Fibroblast of lung (primary cell): ENCODE results near the gene TAGAP. TPM values are rescaled to one million over a fixed set of nuclear protein-coding genes. Genes with fewer than 3 reads are reported as not detected.

ENCODE experiments used
- DNase-seq, 2 donors: peaks; one replicate each; pipeline versions ENCODE4 v3.0.0 to v3.0.0-alpha.2; 2010; ENCODE audit warnings: low read depth in 2 of 2
- H2AFZ ChIP-seq: 2 replicates; pipeline ENCODE4 v1.5.1; 2012; ENCODE audit warnings: low read length, control low read depth, inconsistent platforms
- H3K27ac ChIP-seq: 2 replicates; pipeline ENCODE4 v1.5.1; 2011; ENCODE audit warnings: low read length, control low read depth; ENCODE audit not compliant: insufficient read depth
- H3K27me3 ChIP-seq: 2 replicates; pipeline ENCODE4 v1.5.1; 2011; ENCODE audit warnings: mild to moderate bottlenecking, low read length; ENCODE audit not compliant: control insufficient read depth, insufficient read depth
- H3K36me3 ChIP-seq: 2 replicates; pipeline ENCODE4 v1.5.1; 2011; ENCODE audit warnings: low read length; ENCODE audit not compliant: control insufficient read depth, insufficient read depth
- H3K4me1 ChIP-seq: 2 replicates; pipeline ENCODE4 v1.5.1; 2011; ENCODE audit warnings: low read length; ENCODE audit not compliant: control insufficient read depth, insufficient read depth; ENCODE audit errors: extremely low read depth
- H3K4me2 ChIP-seq: 2 replicates; pipeline ENCODE4 v1.5.1; 2011; ENCODE audit warnings: low read length, control low read depth; ENCODE audit not compliant: insufficient read depth; ENCODE audit errors: extremely low read depth
- H3K4me3 ChIP-seq, 4 experiments: fragments of 200-600 bp in 1 of 4; sonication (generic) in 1 of 4; replicated peaks in 1 of 4; 2 replicates each; pipeline ENCODE4 v1.5.1; 2011 to 2016; ENCODE audit warnings: low read length in 4 of 4, low read depth in 3 of 4, mild to moderate bottlenecking in 3 of 4, control low read depth in 2 of 4, inconsistent platforms in 1 of 4, mixed read lengths in 1 of 4; ENCODE audit not compliant: insufficient read depth in 1 of 4; ENCODE audit errors: control extremely low read depth in 1 of 4
- H3K79me2 ChIP-seq: 2 replicates; pipeline ENCODE4 v1.5.1; 2012; ENCODE audit warnings: mild to moderate bottlenecking, low read length, inconsistent platforms; ENCODE audit not compliant: control insufficient read depth, insufficient read depth
- H3K9ac ChIP-seq: 2 replicates; pipeline ENCODE4 v1.5.1; 2011; ENCODE audit warnings: mild to moderate bottlenecking, low read length, control low read depth; ENCODE audit not compliant: insufficient read depth
- H3K9me3 ChIP-seq: 2 replicates; pipeline ENCODE4 v1.5.1; 2012; ENCODE audit warnings: low read depth, low read length; ENCODE audit not compliant: control insufficient read depth, insufficient read depth
- H4K20me1 ChIP-seq: 2 replicates; pipeline ENCODE4 v1.5.1; 2011; ENCODE audit warnings: low read length; ENCODE audit not compliant: control insufficient read depth, insufficient read depth; ENCODE audit errors: extremely low read depth
- CTCF ChIP-seq, 2 donors: IDR thresholded peaks in 1 of 2; conservative IDR thresholded peaks in 1 of 2; 1 replicate in 1 of 2; 2 replicates in 1 of 2; pipeline ENCODE4 v1.5.1; 2011 to 2012; ENCODE audit warnings: low read length in 2 of 2, control low read depth in 1 of 2, inconsistent platforms in 1 of 2, low read depth in 1 of 2, mild to moderate bottlenecking in 1 of 2
- EZH2 ChIP-seq: IDR thresholded peaks from 2 replicates; pipeline ENCODE4 v1.5.1; 2012; ENCODE audit warnings: low read length, control low read depth, mild to moderate bottlenecking; ENCODE audit errors: missing control alignments
- polyA plus RNA-seq, 2 donors: library from polyadenylated mRNA; depleted of rRNA in 1 of 2; stranded (reverse) in 1 of 2; unstranded in 1 of 2; fragments of >200 nt; gene quantifications; 2 replicates each; pipeline ENCODE4 v1.2.1, GENCODE V29; 2011 to 2012; ENCODE audit warnings: missing spikeins in 1 of 2
- total RNA-seq: library from RNA; depleted of rRNA; stranded (reverse); fragments of >200 nt; gene quantifications from 2 replicates; pipeline ENCODE4 v1.2.1, GENCODE V29; 2014

TAGAP gene
- total and polyA plus RNA-seq, 2 donors (not counting 1 experiment from before 2014, with no cell fraction given) = not detected

- Histone ChIP-seq H3K9me3 (no peaks in the 10 kb centered on the region), H3K4me2 (no peak overlapping the region), H2AFZ (no peak overlapping the region), H3K4me3 (no peak overlapping the region), H4K20me1 (no peaks in the 10 kb centered on the region), H3K4me1 (no peaks in the 10 kb centered on the region), H3K9ac (no peak overlapping the region), H3K27ac (no peak overlapping the region), H3K36me3 (no peaks in the 10 kb centered on the region), H3K27me3 (no peaks in the 10 kb centered on the region), H3K79me2 (no peaks in the 10 kb centered on the region)
- TF ChIP-seq CTCF (conservative IDR thresholded peaks at IDR 0.05 in 1 of 2, IDR thresholded peaks at IDR 0.05 in 1 of 2; ENCODE audit: low read depth in 1 of 2, low read length in 2 of 2) (no peak), EZH2 (no peak)
- no peak for DNase-seq
Observed at GRCh38 chr6:159023893-159024292, 20.9 kb downstream of the TAGAP start.

- Histone ChIP-seq H3K4me1 (no peaks in the 10 kb centered on the region), H2AFZ (no peak overlapping the region), H3K9ac (no peak overlapping the region), H3K36me3 (no peaks in the 10 kb centered on the region), H3K27ac (no peak overlapping the region), H3K27me3 (no peaks in the 10 kb centered on the region), H4K20me1 (no peaks in the 10 kb centered on the region), H3K9me3 (no peaks in the 10 kb centered on the region), H3K4me3 (no peak overlapping the region), H3K4me2 (no peak overlapping the region), H3K79me2 (no peaks in the 10 kb centered on the region)
- TF ChIP-seq EZH2 = no peak
- no peak for DNase-seq
Observed at GRCh38 chr6:159020011-159020410, 24.8 kb downstream of the TAGAP start.

GRCh38 chr6:159017757-159018559, 26.8 kb downstream of the TAGAP start:
- no peak overlapping the region for H3K4me3 ChIP-seq
- no peaks in the 10 kb centered on the region for H3K36me3 ChIP-seq
- DNase-seq = no peak
- H2AFZ ChIP-seq = no peak overlapping the region
- H4K20me1 ChIP-seq = no peaks in the 10 kb centered on the region
- H3K9me3 ChIP-seq = no peaks in the 10 kb centered on the region
- no peak overlapping the region for H3K9ac ChIP-seq
- no peaks in the 10 kb centered on the region for H3K79me2 ChIP-seq
- H3K4me1 ChIP-seq = no peaks in the 10 kb centered on the region
- H3K27ac ChIP-seq = no peak overlapping the region
- TF ChIP-seq EZH2 (no peak), CTCF (conservative IDR thresholded peaks at IDR 0.05 in 1 of 2, IDR thresholded peaks at IDR 0.05 in 1 of 2; ENCODE audit: low read depth in 1 of 2, low read length in 2 of 2) (no peak)
- H3K27me3 ChIP-seq = no peaks in the 10 kb centered on the region
- H3K4me2 ChIP-seq = no peak overlapping the region
